Right renal cortex interstitium (tissue), 3 donors: ENCODE results near the gene ADRB1. TPM values are rescaled to one million over a fixed set of nuclear protein-coding genes. Genes with fewer than 3 reads are reported as not detected.

ENCODE experiments used
- DNase-seq, 3 donors: peaks; one replicate each; pipeline ENCODE4 v3.0.0-alpha.2; 2013; ENCODE audit warnings: low read depth in 3 of 3, low spot score in 2 of 3
- polyA plus RNA-seq, 3 donors: library from polyadenylated mRNA; unstranded; fragments of 120-200 nt; gene quantifications; one replicate each; pipeline ENCODE4 v1.2.1, GENCODE V29; 2013; ENCODE audit not compliant: insufficient read length in 3 of 3

Gene ADRB1
- polyA plus RNA-seq, 3 donors: 0.06 to 0.10 (median 0.07) TPM

DNA sequence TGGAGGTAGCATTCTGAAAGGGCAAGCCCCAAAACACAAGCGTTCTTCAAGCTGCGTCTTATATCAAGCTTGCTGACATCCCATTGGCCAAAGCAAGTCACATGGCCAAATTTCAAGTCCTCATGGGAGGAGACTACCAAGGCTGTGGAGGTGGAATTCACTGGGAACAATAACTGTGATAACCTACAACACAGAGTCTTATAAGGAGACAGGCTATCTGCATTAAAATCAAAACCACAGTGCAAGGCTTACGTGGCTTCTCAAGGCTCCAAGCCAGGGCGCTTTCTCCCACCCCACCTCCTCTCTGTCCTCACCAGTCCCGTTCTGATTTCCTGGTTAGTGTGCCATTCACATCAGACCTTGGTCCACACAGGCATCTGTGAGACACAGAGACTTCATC is 39.4 kb downstream of the ADRB1 start:
- no peak for DNase-seq

DNA sequence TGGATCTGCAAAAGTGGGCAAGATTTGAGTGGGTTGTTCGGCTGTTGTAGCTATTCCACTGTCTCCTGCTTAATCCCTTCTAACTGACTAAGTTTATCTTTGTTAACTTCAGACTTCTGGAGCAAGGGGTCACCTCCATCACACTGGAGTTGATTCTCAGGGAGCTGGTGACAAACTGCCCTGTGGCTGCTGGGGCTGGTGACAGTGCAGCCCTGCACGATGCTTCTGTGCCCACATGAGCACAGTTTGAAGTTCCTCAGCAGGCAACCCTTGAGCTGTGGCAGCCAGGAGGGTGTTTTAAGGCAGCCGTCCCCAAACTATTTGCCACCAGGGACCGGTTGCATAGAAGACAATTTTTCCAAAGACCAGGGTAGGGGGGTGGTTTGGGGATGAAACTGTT is 40.5 kb downstream of the ADRB1 start:
- DNase-seq: no peak

DNA sequence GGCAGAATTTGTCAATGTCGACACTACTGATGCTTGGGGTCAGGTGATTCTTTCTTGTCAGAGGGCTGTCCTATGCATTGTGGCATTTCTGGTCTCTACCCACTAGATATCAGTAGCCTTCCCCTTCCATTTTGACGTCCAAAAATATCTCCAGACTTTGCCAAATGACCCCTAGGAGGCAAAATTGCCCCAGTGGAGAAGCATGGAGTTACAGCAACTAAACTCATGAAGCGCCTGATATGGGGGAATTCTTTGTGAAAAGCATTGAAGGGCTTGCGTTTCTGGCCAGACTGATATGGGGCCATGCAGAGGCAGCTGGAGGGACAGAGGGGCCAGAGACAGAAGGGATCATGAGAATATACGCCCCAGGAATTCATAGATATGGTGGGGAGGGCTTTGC is 43.6 kb downstream of the ADRB1 start:
- no peak for DNase-seq

DNA sequence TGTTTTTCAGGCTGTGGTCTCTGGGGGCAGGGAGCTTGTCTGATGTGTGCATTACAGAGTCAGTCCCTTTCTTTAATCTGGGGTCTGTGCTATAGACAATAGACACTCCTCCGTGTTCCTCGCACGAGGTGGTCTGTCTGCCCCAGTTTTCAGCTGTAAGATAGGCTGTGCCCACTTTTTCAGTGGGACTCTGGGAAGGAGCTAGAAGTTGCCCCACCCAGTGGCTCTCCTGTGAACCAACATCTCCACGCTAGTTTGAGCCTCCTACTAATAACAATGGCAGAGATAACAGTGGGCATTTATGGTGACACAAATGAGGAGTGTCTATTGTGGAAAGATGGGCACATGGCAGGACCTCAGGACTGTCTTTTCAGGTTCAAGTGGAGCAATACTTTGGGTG is 44.0 kb downstream of the ADRB1 start:
- DNase-seq: no peak

DNA sequence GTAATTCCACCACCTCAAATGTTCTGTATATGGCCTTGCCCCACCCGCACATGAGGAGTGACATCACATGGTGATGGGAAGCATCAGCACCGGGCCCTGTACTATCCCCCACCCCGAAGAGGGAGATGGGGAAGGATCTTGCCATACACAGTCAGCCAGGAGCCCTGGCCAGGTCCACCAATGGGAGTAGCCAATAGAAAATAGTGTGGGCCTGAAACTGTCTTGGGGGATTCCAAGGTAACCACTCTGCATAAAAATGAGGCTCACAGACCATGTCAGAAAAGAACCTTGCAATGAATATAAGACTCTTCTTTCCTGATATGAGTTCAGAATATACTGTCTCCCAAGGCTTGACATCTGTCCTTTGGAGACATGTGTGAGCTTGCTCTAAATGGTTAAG is 51.1 kb downstream of the ADRB1 start:
- no peak for DNase-seq

DNA sequence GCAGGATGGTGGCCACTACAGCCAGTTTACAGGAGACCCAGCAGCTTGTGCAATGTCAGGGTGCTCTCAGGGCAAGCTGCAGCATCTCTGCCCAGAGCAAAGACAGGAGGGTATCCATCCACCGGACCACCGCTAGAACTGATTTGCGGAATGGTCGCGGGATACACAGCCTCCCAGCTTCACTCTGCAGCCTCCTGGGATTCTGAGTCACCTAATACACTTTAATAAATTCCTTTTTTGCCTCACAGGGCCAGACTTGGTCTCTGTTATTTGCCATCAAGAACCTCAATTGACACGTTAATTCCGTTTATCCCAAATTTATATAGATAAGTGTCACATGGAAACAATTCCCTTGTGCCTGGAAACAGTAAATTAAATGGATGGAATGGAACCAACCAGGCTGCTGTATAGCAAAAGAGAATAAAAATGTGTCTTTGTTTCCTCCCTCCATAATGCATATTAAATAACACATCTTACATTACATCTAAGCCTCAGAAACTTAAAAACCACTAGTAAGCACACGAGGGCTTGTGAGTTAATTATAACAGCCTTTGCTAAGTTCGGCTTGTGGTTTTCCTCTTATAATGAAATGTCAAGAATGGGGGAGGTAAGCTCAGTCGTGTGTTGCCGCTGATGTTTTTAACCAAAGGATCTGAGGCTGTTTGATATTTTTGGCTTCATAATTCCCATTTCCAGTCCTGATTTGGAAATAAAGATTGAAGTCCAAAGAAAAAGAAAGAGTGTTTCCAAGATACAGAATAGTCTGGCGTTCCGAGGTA is 52.1 kb downstream of the ADRB1 start:
- no peak for DNase-seq

Other genes with a start within 250 kb of the ADRB1 start
- 10 to 100 TPM; 15.9 to 17.2 (median 16.8) TPM for gene DCLRE1A, start 189.8 kb upstream of the ADRB1 start, polyA plus RNA-seq
- gene NHLRC2, start 189.2 kb upstream of the ADRB1 start, polyA plus RNA-seq: 10 to 100 TPM; 16.6 to 19.6 (median 17.1) TPM
- 10 to 100 TPM; 23.0 to 25.1 (median 24.1) TPM for gene CCDC186, start 130.3 kb downstream of the ADRB1 start, polyA plus RNA-seq
- under 1 TPM in 1 of 3 donors, not detected in 2; 0.04 TPM for gene TDRD1, start 135.5 kb downstream of the ADRB1 start, polyA plus RNA-seq
- gene VWA2, start 195.4 kb downstream of the ADRB1 start, polyA plus RNA-seq: 1 to 10 TPM; 1.6 to 2.1 (median 1.7) TPM